A549 (cell line): Measurements from ENCODE around the gene KLHL22. TPM values are rescaled to one million over a fixed set of nuclear protein-coding genes. Genes with fewer than 3 reads are reported as not detected.

ENCODE experiments used
- ATAC-seq, 2 experiments: fragments of 200-7000 bp in 1 of 2; fragments of >200 bp in 1 of 2; cut with Nextera tagmentation in 1 of 2; cut with Tn5 transposase in 1 of 2; 3 replicates each; pipeline versions ENCODE4 v1.8.0 to v1.9.1; 2018 to 2020; ENCODE audit warnings: mild to moderate bottlenecking in 1 of 2, moderate library complexity in 1 of 2
- CTCF ChIA-PET: fragments of 300-600 bp; sonication (Branson Sonifier 250); formaldehyde crosslinking; extraction: SDS; loops from one replicate; lab custom pipeline; 2021; ENCODE audit warnings: antibody characterized with exemption, inconsistent platforms; lab: Yijun Ruan, JAX
- POLR2A ChIA-PET: fragments of 350-600 bp; formaldehyde crosslinking; extraction: SDS; loops from one replicate; lab custom pipeline; 2021; ENCODE audit warnings: antibody characterized with exemption, inconsistent platforms; lab: Yijun Ruan, JAX
- DNase-seq, 2 experiments: peaks; one replicate each; pipeline versions ENCODE4 v3.0.0 to v3.0.0-alpha.2; 2011 to 2016; ENCODE audit warnings: low read depth in 1 of 2, low spot score in 1 of 2
- FAIRE-seq: peaks from 2 replicates; lab custom pipeline; 2011; peaks lifted over from hg19 to GRCh38; lab: Jason Lieb, UNC
- H3K27ac ChIP-seq, 2 experiments: fragments of >200 bp; sonication (Bioruptor Twin); formaldehyde crosslinking; 3 replicates each; pipeline ENCODE4 v1.5.1; 2016 to 2017
- H3K4me1 ChIP-seq: fragments of >200 bp; sonication (Bioruptor Twin); formaldehyde crosslinking; 3 replicates; pipeline ENCODE4 v1.6.1; 2016
- H3K4me2 ChIP-seq: fragments of >200 bp; sonication (Bioruptor Twin); formaldehyde crosslinking; 3 replicates; pipeline ENCODE4 v1.6.1; 2016
- H3K4me3 ChIP-seq: fragments of >200 bp; sonication (Bioruptor Twin); formaldehyde crosslinking; 3 replicates; pipeline ENCODE4 v1.5.1; 2016
- H3K9me3 ChIP-seq: fragments of >200 bp; sonication (Bioruptor Twin); formaldehyde crosslinking; 3 replicates; pipeline ENCODE4 v1.6.1; 2016
- BCL3 ChIP-seq: fragments of >200 bp; sonication (Bioruptor Twin); formaldehyde crosslinking; IDR thresholded peaks from 3 replicates; pipeline ENCODE4 v1.6.1; 2016
- CBX8 ChIP-seq: fragments of 200-600 bp; sonication (generic); IDR thresholded peaks from 2 replicates; pipeline ENCODE4 v1.6.1; 2016
- GATA3 ChIP-seq: IDR thresholded peaks from 2 replicates; pipeline ENCODE4 v1.6.1; 2012; ENCODE audit warnings: borderline replicate concordance
- HDAC2 ChIP-seq: fragments of 200-600 bp; sonication (generic); IDR thresholded peaks from 2 replicates; pipeline ENCODE4 v1.6.1; 2016
- HEYL ChIP-seq: fragments of 250-450 bp; sonication (Bioruptor Pico); IDR thresholded peaks from 2 replicates; pipeline ENCODE4 v1.8.0; 2021; ENCODE audit warnings: mild to moderate bottlenecking, moderate library complexity
- HOXA7 ChIP-seq: fragments of 250-450 bp; sonication (Bioruptor Pico); IDR thresholded peaks from 2 replicates; pipeline ENCODE4 v1.5.0; 2020; ENCODE audit warnings: mild to moderate bottlenecking, moderate library complexity
- JUNB ChIP-seq: fragments of >200 bp; sonication (Bioruptor Twin); formaldehyde crosslinking; IDR thresholded peaks from 2 replicates; pipeline ENCODE4 v1.6.1; 2016
- MAZ ChIP-seq: fragments of 150-350 bp; IDR thresholded peaks from 2 replicates; pipeline ENCODE4 v1.6.1; 2014; ENCODE audit warnings: antibody characterized with exemption, low read depth, low read length, borderline replicate concordance
- MYC ChIP-seq: IDR thresholded peaks from 2 replicates; pipeline ENCODE4 v1.6.1; 2012; ENCODE audit warnings: mild to moderate bottlenecking, inconsistent platforms, low read length, improper control_type of control experiment, borderline replicate concordance
- PBX3 ChIP-seq: IDR thresholded peaks from 2 replicates; pipeline ENCODE4 v1.6.1; 2012
- RARB ChIP-seq: fragments of 250-450 bp; sonication (Bioruptor Pico); IDR thresholded peaks from 2 replicates; pipeline ENCODE4 v1.8.0; 2021; ENCODE audit warnings: mild to moderate bottlenecking, moderate library complexity
- REST ChIP-seq: fragments of 200-600 bp; sonication (generic); IDR thresholded peaks from 2 replicates; pipeline ENCODE4 v1.6.1; 2016; ENCODE audit warnings: antibody characterized with exemption, mild to moderate bottlenecking, moderate library complexity
- USF2 ChIP-seq: fragments of 450-650 bp; IDR thresholded peaks from 2 replicates; pipeline ENCODE4 v1.6.1; 2014; ENCODE audit warnings: antibody characterized with exemption
- ZC3H11A ChIP-seq: fragments of 450-650 bp; IDR thresholded peaks from 2 replicates; pipeline ENCODE4 v1.6.1; 2014; ENCODE audit warnings: antibody characterized with exemption, mild to moderate bottlenecking
- ZNF302 ChIP-seq: fragments of 250-450 bp; sonication (Bioruptor Pico); IDR thresholded peaks from 2 replicates; pipeline ENCODE4 v1.9.0; 2021; ENCODE audit warnings: inconsistent platforms, mild to moderate bottlenecking, moderate library complexity
- WGBS: methylation state at CpG from one replicate; pipeline ENCODE4 v1.1.6; 2017; ENCODE audit errors: missing lambda C conversion rate; 5-methylcytosine and 5-hydroxymethylcytosine counted together
- polyA plus RNA-seq, 4 experiments: library from polyadenylated mRNA; depleted of rRNA in 3 of 4; stranded (reverse); fragments of >200 nt; fragmentation: RNase III in 1 of 4; extraction: RNeasy Plus Mini Kit Qiagen cat#74134 plus additional on column Dnase treatment in 1 of 4; gene quantifications; 2 replicates in 3 of 4; 3 replicates in 1 of 4; pipeline ENCODE4 v1.2.3, GENCODE V29; 2011 to 2017
- TF ChIP-seq, protein P1 (sequence below): fragments of 150-350 bp; IDR thresholded peaks from 2 replicates; pipeline ENCODE4 v1.6.1; 2014; ENCODE audit warnings: low read depth, mild to moderate bottlenecking, low read length
- TF ChIP-seq, protein P2 (sequence below): fragments of >200 bp; sonication (Bioruptor Twin); formaldehyde crosslinking; IDR thresholded peaks from 3 replicates; pipeline ENCODE4 v1.5.1; 2016

The KLHL22 gene
- polyA plus RNA-seq, 2 of the 4 experiments (the other 2 are of a cell fraction) = 11.7 TPM

GRCh38 chr22:20423008-20423905, 72.3 kb downstream of the KLHL22 start:
- 79% methylated on average over 14 of the region's 20 CpGs for WGBS
- Histone ChIP-seq H3K4me1 (no peaks in the 10 kb centered on the region), H3K9me3 (no peaks in the 10 kb centered on the region), H3K4me2 (no peak overlapping the region), H3K27ac (no peak overlapping the region), H3K4me3 (no peak overlapping the region)
- ChIA-PET POLR2A (no interaction called here), CTCF (interaction anchor here (1.0 to 1.2 kb wide), 3 partner anchors 12 to 142 kb away, joined by 3 to 4 read pairs (median 3); no protein-coding TSS in a partner anchor)
- DNase-seq (no peak), ATAC-seq (no peak), FAIRE-seq (no peak)
- TF ChIP-seq MAZ (no peak), BCL3 (no peak), HEYL (CRISPR knock-in tag) (no peak), CBX8 (no peak), REST (no peak), RARB (CRISPR knock-in tag) (no peak), HOXA7 (CRISPR knock-in tag) (no peak), ZNF302 (CRISPR knock-in tag) (no peak), JUNB (no peak), PBX3 (no peak), GATA3 (no peak), ZC3H11A (no peak), MYC (no peak), USF2 (no peak), HDAC2 (no peak)
- TF ChIP-seq, protein P1, sequence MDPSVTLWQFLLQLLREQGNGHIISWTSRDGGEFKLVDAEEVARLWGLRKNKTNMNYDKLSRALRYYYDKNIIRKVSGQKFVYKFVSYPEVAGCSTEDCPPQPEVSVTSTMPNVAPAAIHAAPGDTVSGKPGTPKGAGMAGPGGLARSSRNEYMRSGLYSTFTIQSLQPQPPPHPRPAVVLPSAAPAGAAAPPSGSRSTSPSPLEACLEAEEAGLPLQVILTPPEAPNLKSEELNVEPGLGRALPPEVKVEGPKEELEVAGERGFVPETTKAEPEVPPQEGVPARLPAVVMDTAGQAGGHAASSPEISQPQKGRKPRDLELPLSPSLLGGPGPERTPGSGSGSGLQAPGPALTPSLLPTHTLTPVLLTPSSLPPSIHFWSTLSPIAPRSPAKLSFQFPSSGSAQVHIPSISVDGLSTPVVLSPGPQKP = no peak
- TF ChIP-seq, protein P2, sequence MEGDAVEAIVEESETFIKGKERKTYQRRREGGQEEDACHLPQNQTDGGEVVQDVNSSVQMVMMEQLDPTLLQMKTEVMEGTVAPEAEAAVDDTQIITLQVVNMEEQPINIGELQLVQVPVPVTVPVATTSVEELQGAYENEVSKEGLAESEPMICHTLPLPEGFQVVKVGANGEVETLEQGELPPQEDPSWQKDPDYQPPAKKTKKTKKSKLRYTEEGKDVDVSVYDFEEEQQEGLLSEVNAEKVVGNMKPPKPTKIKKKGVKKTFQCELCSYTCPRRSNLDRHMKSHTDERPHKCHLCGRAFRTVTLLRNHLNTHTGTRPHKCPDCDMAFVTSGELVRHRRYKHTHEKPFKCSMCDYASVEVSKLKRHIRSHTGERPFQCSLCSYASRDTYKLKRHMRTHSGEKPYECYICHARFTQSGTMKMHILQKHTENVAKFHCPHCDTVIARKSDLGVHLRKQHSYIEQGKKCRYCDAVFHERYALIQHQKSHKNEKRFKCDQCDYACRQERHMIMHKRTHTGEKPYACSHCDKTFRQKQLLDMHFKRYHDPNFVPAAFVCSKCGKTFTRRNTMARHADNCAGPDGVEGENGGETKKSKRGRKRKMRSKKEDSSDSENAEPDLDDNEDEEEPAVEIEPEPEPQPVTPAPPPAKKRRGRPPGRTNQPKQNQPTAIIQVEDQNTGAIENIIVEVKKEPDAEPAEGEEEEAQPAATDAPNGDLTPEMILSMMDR = no peak
